GM12878 (cell line): ENCODE measurements around the gene C2. TPM values are rescaled to one million over a fixed set of nuclear protein-coding genes. Genes with fewer than 3 reads are reported as not detected.

ENCODE experiments used
- ATAC-seq: fragments of 200-7000 bp; cut with Tn5 transposase; 3 replicates; pipeline ENCODE4 v1.9.1; 2020; ENCODE audit warnings: mild to moderate bottlenecking, moderate library complexity
- BruUV-seq: library from RNA; stranded (reverse); fragments of 400-500 nt; replicated peaks from 2 replicates; lab custom pipeline; 2021; lab: Mats Ljungman, UMichigan
- CTCF ChIA-PET: fragments of 300-600 bp; sonication (Branson Sonifier 250); formaldehyde crosslinking; extraction: SDS; loops from one replicate; lab custom pipeline; 2021; ENCODE audit warnings: inconsistent platforms; lab: Yijun Ruan, JAX
- POLR2A ChIA-PET: fragments of 350-600 bp; formaldehyde crosslinking; extraction: SDS; loops from one replicate; lab custom pipeline; 2021; ENCODE audit warnings: inconsistent platforms; lab: Charles Lee
- RAD21 ChIA-PET: fragments of 300-600 bp; sonication (Branson Sonifier 250); formaldehyde crosslinking; loops from one replicate; lab custom pipeline; 2023; ENCODE audit warnings: antibody characterized with exemption; ENCODE audit not compliant: unreplicated experiment; lab: Charles Lee
- SMC1A ChIA-PET: fragments of 300-600 bp; sonication (Branson Sonifier 250); formaldehyde crosslinking; loops from one replicate; lab custom pipeline; 2023; ENCODE audit not compliant: unreplicated experiment, uncharacterized antibody; lab: Charles Lee
- DNase-seq: peaks from one replicate; pipeline ENCODE4 v3.0.0-alpha.2; 2011; ENCODE audit warnings: low read depth, low spot score
- FAIRE-seq: peaks from 3 replicates; lab custom pipeline; 2011; peaks lifted over from hg19 to GRCh38; lab: Jason Lieb, UNC
- H2AFZ ChIP-seq: 2 replicates; pipeline ENCODE4 v1.6.0; 2011; ENCODE audit warnings: low read depth, low read length, control low read depth; ENCODE audit not compliant: control insufficient read depth
- H3K27ac ChIP-seq: 2 replicates; pipeline ENCODE4 v1.5.1; 2011; ENCODE audit warnings: control low read depth; ENCODE audit not compliant: control insufficient read depth, insufficient read depth
- H3K27me3 ChIP-seq, 2 experiments: replicated peaks in 1 of 2; 2 replicates each; pipeline versions ENCODE4 v1.6.0 to v1.6.1; 2011; ENCODE audit warnings: low read length in 1 of 2; ENCODE audit not compliant: control insufficient read depth in 2 of 2, insufficient read depth in 2 of 2
- H3K36me3 ChIP-seq, 2 experiments: 2 replicates each; pipeline ENCODE4 v1.5.1; 2011; ENCODE audit warnings: low read length in 1 of 2; ENCODE audit not compliant: control insufficient read depth in 2 of 2, insufficient read depth in 2 of 2
- H3K4me1 ChIP-seq: 2 replicates; pipeline ENCODE4 v1.6.1; 2011; ENCODE audit warnings: mild to moderate bottlenecking, low read length, moderate library complexity, mixed read lengths; ENCODE audit not compliant: control insufficient read depth, insufficient read depth
- H3K4me2 ChIP-seq: 2 replicates; pipeline ENCODE4 v1.6.0; 2011; ENCODE audit warnings: control low read depth; ENCODE audit not compliant: control insufficient read depth, insufficient read depth
- H3K4me3 ChIP-seq: fragments of 200-600 bp; sonication (generic); 2 replicates; pipeline ENCODE4 v1.5.1; 2016
- H3K79me2 ChIP-seq: 2 replicates; pipeline ENCODE4 v1.6.0; 2011; ENCODE audit warnings: low read length; ENCODE audit not compliant: control insufficient read depth, insufficient read depth
- H3K9ac ChIP-seq: 2 replicates; pipeline ENCODE4 v1.8.0; 2011; ENCODE audit warnings: low read length, control low read depth, mixed read lengths; ENCODE audit not compliant: control insufficient read depth, insufficient read depth
- H3K9me3 ChIP-seq: replicated peaks from 3 replicates; pipeline ENCODE4 v1.5.1; 2011; ENCODE audit warnings: mild to moderate bottlenecking, low read length; ENCODE audit not compliant: control insufficient read depth, insufficient read depth
- H4K20me1 ChIP-seq: 2 replicates; pipeline ENCODE4 v1.6.0; 2011; ENCODE audit not compliant: control insufficient read depth, insufficient read depth
- ATF7 ChIP-seq: fragments of 450-650 bp; IDR thresholded peaks from 2 replicates; pipeline ENCODE4 v1.6.1; 2016; ENCODE audit warnings: low read depth, mild to moderate bottlenecking
- POLR2A ChIP-seq: IDR thresholded peaks from 2 replicates; pipeline ENCODE4 v1.6.1; 2011; ENCODE audit warnings: low read depth, mild to moderate bottlenecking, low read length
- PRDM15 ChIP-seq: fragments of 450-650 bp; formaldehyde crosslinking; IDR thresholded peaks from 2 replicates; pipeline ENCODE4 v1.4.0; 2020; ENCODE audit warnings: mild to moderate bottlenecking, moderate library complexity
- WGBS: methylation state at CpG from one replicate; pipeline ENCODE4 v1.1.6; 2016; ENCODE audit warnings: low lambda C conversion rate; ENCODE audit not compliant: insufficient replicate concordance, insufficient coverage; ENCODE audit errors: missing lambda C conversion rate; 5-methylcytosine and 5-hydroxymethylcytosine counted together
- in situ Hi-C: fragments of 300-500 bp; cut with MboI; formaldehyde crosslinking; loops from 9 replicates; pipeline ENCODE4 v1.14.3; 2018; ENCODE audit warnings: mixed read lengths
- intact Hi-C: fragments of 100-400 bp; cut with micrococcal nuclease; formaldehyde crosslinking; loops from one replicate; pipeline ENCODE4 v1.14.2; 2022; ENCODE audit not compliant: unreplicated experiment
- polyA plus RNA-seq, 11 experiments: library from polyadenylated mRNA; depleted of rRNA in 4 of 11; unstranded in 6 of 11; stranded (reverse) in 5 of 11; fragments of >200 nt; fragmentation: Nextera tagmentation in 4 of 11; fragmentation: Illumina TruSeq in 1 of 11; extraction: Ambion mirVana in 4 of 11; extraction: Trizol in 1 of 11; gene quantifications; 1 replicate in 1 of 11; 2 replicates in 10 of 11; pipeline versions ENCODE4 v1.2.1 to v1.2.3, GENCODE V29; 2011 to 2016; ENCODE audit warnings: inconsistent platforms in 2 of 11, missing spikeins in 2 of 11, low read depth in 1 of 11
- total RNA-seq, 4 experiments: library from RNA; depleted of rRNA in 3 of 4; stranded (reverse); fragments of >200 nt in 3 of 4; fragmentation: Illumina TruSeq in 1 of 4; extraction: Trizol in 1 of 4; gene quantifications; 2 replicates each; pipeline versions ENCODE4 v1.2.1 to v1.2.3, GENCODE V29; 2013 to 2021

The C2 gene
- total and polyA plus RNA-seq, 10 of the 15 experiments (the other 5 are each of a cell fraction or from before 2014, with no cell fraction given), result 0.06 to 0.97 (median 0.21) TPM; not detected in 5

DNA sequence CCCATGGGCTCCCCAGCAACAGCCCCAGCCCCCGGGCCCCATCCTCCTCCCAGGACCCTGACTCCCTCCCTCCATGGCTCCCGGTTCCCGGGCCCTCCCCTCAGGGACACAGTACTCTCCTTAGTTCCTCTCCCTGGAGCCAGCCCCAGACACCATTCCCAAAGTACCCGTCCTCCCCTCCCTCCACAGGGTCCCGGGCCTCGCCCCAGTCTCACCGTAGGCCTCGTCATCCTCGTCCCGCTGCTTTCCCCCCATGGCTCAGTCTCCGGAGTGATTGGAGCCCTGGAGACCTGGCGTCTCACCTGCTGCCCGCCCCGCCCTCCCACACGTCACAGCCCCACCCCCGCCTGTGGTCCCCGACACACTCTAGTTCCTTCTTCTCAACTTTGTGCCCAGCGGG is 48.8 kb upstream of the C2 start, which contains the start of gene SLC44A4:
SLC44A4 (minus strand) TSS at position 272 of the 400 bp plus-strand sequence; CDS start at position 255, 17 bp downstream.
- FAIRE-seq (no peak), ATAC-seq (no peak), DNase-seq (no peak)
- no peaks in the 10 kb centered on the region for H3K27me3 ChIP-seq
- in situ Hi-C loops, result no loop called here
- WGBS, result 84% methylated on average over 10 of the region's 18 CpGs
- H3K4me2 ChIP-seq, result no peak within 1 kb of the TSS
- no peak within 1 kb of the TSS for H2AFZ ChIP-seq
- H3K9ac ChIP-seq, result no peak within 1 kb of the TSS
- CTCF ChIA-PET, result interaction anchor here (0.5 to 0.9 kb wide), 2 partner anchors 8 to 31 kb away, joined by 3 read pairs; no protein-coding TSS in a partner anchor
- BruUV-seq, result no TSS peak
- POLR2A ChIA-PET, result no interaction called here
- no peak within 1 kb of the TSS for H3K4me3 ChIP-seq
- peaks cover 0 to 16% of the 10 kb centered on the region in 2 experiments; a peak in 3 of 4 replicates for H3K36me3 ChIP-seq
- SMC1A ChIA-PET, result no interaction called here
- no peak within 1 kb of the TSS for H3K27ac ChIP-seq
- H3K4me1 ChIP-seq, result no peaks in the 10 kb centered on the region
- RAD21 ChIA-PET, result no interaction called here
- no peaks in the 10 kb centered on the region for H3K79me2 ChIP-seq
- H4K20me1 ChIP-seq, result no peaks in the 10 kb centered on the region
- intact Hi-C loops, result no loop called here
- H3K9me3 ChIP-seq, result no peaks in the 10 kb centered on the region
- TF ChIP-seq PRDM15 (CRISPR knock-in tag) (no peak), POLR2A (0 out of 2 replicates have a peak, but pooled peaks have one; percentile 16)

DNA sequence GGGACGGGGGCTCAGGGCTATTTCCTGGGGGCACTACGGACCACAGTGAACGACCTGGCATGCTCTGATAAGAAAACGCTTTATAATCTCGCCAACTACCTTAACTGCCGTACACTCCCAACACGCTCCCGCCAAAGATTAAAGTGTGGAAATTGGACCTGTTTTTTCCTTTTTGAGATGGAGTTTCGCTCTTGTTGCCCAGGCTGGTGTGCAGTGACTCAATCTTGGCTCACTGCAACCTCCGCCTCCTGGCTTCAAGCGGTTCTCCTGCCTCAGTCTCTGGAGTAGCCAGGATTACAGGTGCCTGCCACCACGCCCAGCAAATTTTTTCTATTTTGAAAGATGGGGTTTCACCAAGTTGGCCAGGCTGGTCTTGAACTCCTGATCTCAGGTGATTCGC is 48.4 kb upstream of the C2 start:
- H3K4me1 ChIP-seq, result no peaks in the 10 kb centered on the region
- H3K27ac ChIP-seq, result no peak overlapping the region
- no peak overlapping the region for H3K9ac ChIP-seq
- ChIA-PET POLR2A (no interaction called here), CTCF (interaction anchor here (0.5 kb wide), 1 partner anchor 30 kb away, joined by 3 read pairs; no protein-coding TSS in a partner anchor), RAD21 (no interaction called here), SMC1A (no interaction called here)
- H4K20me1 ChIP-seq, result no peaks in the 10 kb centered on the region
- H3K4me2 ChIP-seq, result no peak overlapping the region
- intact Hi-C loops (no loop called here), in situ Hi-C loops (no loop called here)
- ATAC-seq, result no peak
- peaks cover 0 to 16% of the 10 kb centered on the region in 2 experiments; a peak in 3 of 4 replicates for H3K36me3 ChIP-seq
- no peaks in the 10 kb centered on the region for H3K27me3 ChIP-seq
- no TSS peak for BruUV-seq
- H3K79me2 ChIP-seq, result no peaks in the 10 kb centered on the region
- no peak overlapping the region for H2AFZ ChIP-seq
- no peak for DNase-seq
- no peaks in the 10 kb centered on the region for H3K9me3 ChIP-seq
- FAIRE-seq, result no peak
- H3K4me3 ChIP-seq, result no peak overlapping the region
- TF ChIP-seq ATF7, result no peak
- TF ChIP-seq POLR2A, result 0 out of 2 replicates have a peak, but pooled peaks have one; percentile 9
- WGBS, result 93% methylated on average over 13 of the region's 13 CpGs
